GM19395 (cell line): ENCODE results near the gene PPL.
"Not testable (repeated sequence)": the region's sequence is repeated elsewhere in the genome, so short reads cannot be mapped to it uniquely, and the experiment has no call there.

Experiments
- ATAC-seq: cut with Tn5 transposase; IDR thresholded peaks from one replicate; pipeline ENCODE4 v1.9.1; 2021; ENCODE audit warnings: mild to moderate bottlenecking, moderate library complexity; ENCODE audit not compliant: unreplicated experiment

The PPL gene

GRCh38 chr16:4913774-4914525 lies 23.0 kb downstream of the PPL start:
- no peak for ATAC-seq

- no peak for ATAC-seq
Measured at GRCh38 chr16:4913130-4913773, 23.7 kb downstream of the PPL start.

- no peak for ATAC-seq
Measured at GRCh38 chr16:4911970-4912386, 25.0 kb downstream of the PPL start.

- ATAC-seq = no peak
Measured at GRCh38 chr16:4910828-4911227, 26.1 kb downstream of the PPL start.

- no peak for ATAC-seq
Measured at GRCh38 chr16:4909825-4910224, 27.1 kb downstream of the PPL start.

- ATAC-seq = no peak
Measured at GRCh38 chr16:4908854-4909401, 28.0 kb downstream of the PPL start.

GRCh38 chr16:4904942-4905615 lies 31.9 kb downstream of the PPL start:
- no peak for ATAC-seq

GRCh38 chr16:4904108-4904941 lies 32.6 kb downstream of the PPL start:
- no peak for ATAC-seq

GRCh38 chr16:4902038-4902437 lies 34.9 kb downstream of the PPL start:
- no peak for ATAC-seq

- no peak for ATAC-seq
Measured at GRCh38 chr16:4900750-4901149, 36.2 kb downstream of the PPL start.

GRCh38 chr16:4900036-4900435 lies 36.9 kb downstream of the PPL start:
- no peak for ATAC-seq

- no peak for ATAC-seq
Measured at GRCh38 chr16:4899474-4899846, 37.5 kb downstream of the PPL start.

- no peak for ATAC-seq
Measured at GRCh38 chr16:4898811-4899473, 38.0 kb downstream of the PPL start.

GRCh38 chr16:4897328-4897727 lies 39.6 kb downstream of the PPL start:
- ATAC-seq = no peak

GRCh38 chr16:4896761-4897160 lies 40.2 kb downstream of the PPL start:
- ATAC-seq = not testable (repeated sequence)

- no peak for ATAC-seq
Measured at GRCh38 chr16:4895366-4895765, 41.6 kb downstream of the PPL start.

- no peak for ATAC-seq
Measured at GRCh38 chr16:4894276-4895150, 42.4 kb downstream of the PPL start.

- ATAC-seq = no peak
Measured at GRCh38 chr16:4893103-4893862, 43.7 kb downstream of the PPL start.
